HEK293 (cell line): ENCODE data around the gene CAPN12.

Source experiments
- BCL11B ChIP-seq: fragments of 450-650 bp; formaldehyde crosslinking; IDR thresholded peaks from 2 replicates; pipeline ENCODE4 v1.5.1; 2016; ENCODE audit warnings: low read depth, missing biosample characterization, missing genetic modification characterization
- CTCF ChIP-seq: fragments of 450-650 bp; formaldehyde crosslinking; IDR thresholded peaks from 2 replicates; pipeline ENCODE4 v1.5.1; 2016; ENCODE audit warnings: missing biosample characterization, missing genetic modification characterization
- GLI2 ChIP-seq: fragments of 450-650 bp; formaldehyde crosslinking; IDR thresholded peaks from 2 replicates; pipeline ENCODE4; 2017; ENCODE audit warnings: missing biosample characterization, missing genetic modification characterization, low read depth, borderline replicate concordance
- YY1 ChIP-seq: fragments of 450-650 bp; formaldehyde crosslinking; IDR thresholded peaks from 2 replicates; pipeline ENCODE4 v1.5.1; 2018; ENCODE audit warnings: missing biosample characterization, missing genetic modification characterization
- ZNF10 ChIP-seq: fragments of 450-650 bp; formaldehyde crosslinking; IDR thresholded peaks from 2 replicates; pipeline ENCODE4 v1.5.1; 2017; ENCODE audit warnings: missing biosample characterization, missing genetic modification characterization
- ZNF175 ChIP-seq: fragments of 450-650 bp; formaldehyde crosslinking; IDR thresholded peaks from 2 replicates; pipeline ENCODE4 v1.5.1; 2016; ENCODE audit warnings: missing biosample characterization, missing genetic modification characterization
- ZNF24 ChIP-seq: fragments of 450-650 bp; formaldehyde crosslinking; IDR thresholded peaks from 2 replicates; pipeline ENCODE4 v1.5.1; 2016; ENCODE audit warnings: missing biosample characterization, missing genetic modification characterization
- ZNF544 ChIP-seq: fragments of 450-650 bp; formaldehyde crosslinking; IDR thresholded peaks from 2 replicates; pipeline ENCODE4 v1.5.0; 2017; ENCODE audit warnings: missing biosample characterization, missing genetic modification characterization
- ZNF549 ChIP-seq: fragments of 450-650 bp; IDR thresholded peaks from 2 replicates; pipeline ENCODE4 v1.5.1; 2018; ENCODE audit warnings: missing biosample characterization, missing genetic modification characterization, mild to moderate bottlenecking, inconsistent platforms, moderate library complexity
- ZNF561 ChIP-seq: fragments of 450-650 bp; IDR thresholded peaks from 2 replicates; pipeline ENCODE4 v1.5.1; 2018; ENCODE audit warnings: missing biosample characterization, missing genetic modification characterization, borderline replicate concordance
- ZNF658 ChIP-seq: fragments of 450-650 bp; formaldehyde crosslinking; IDR thresholded peaks from 2 replicates; pipeline ENCODE4; 2016; ENCODE audit warnings: missing biosample characterization, missing genetic modification characterization
- ZNF76 ChIP-seq: fragments of 450-650 bp; formaldehyde crosslinking; IDR thresholded peaks from 2 replicates; pipeline ENCODE4; 2016; ENCODE audit warnings: low read depth, missing biosample characterization, missing genetic modification characterization, borderline replicate concordance
- ZSCAN30 ChIP-seq: fragments of 450-650 bp; IDR thresholded peaks from 2 replicates; pipeline ENCODE4 v1.5.1; 2018; ENCODE audit warnings: missing biosample characterization, mild to moderate bottlenecking, missing genetic modification characterization, moderate library complexity
- TF ChIP-seq, protein P1 (sequence below): fragments of 450-650 bp; formaldehyde crosslinking; IDR thresholded peaks from 2 replicates; pipeline ENCODE4 v1.5.1; 2016; ENCODE audit warnings: missing biosample characterization, missing genetic modification characterization, low read depth

DNA sequence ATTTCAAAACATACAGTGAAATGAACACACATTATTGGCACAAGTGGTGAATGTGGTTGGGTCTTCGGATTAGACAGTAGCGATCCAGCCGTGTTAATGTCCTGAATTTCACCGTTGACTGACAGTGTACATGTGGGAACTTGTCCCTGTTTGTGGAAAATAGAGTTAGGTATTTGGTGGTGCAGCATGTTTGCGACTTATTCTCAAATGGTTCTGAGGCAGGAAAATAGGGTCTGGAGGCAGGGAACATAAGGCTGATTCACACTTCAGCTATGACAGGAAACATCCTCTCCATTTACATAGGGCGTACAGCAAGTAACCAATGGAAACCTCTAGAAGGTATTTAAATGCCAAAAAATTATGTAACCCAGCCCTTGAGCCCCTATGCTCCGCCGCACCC is 48.9 kb upstream of the CAPN12 start:
- TF ChIP-seq ZNF544 (tag by site-specific recombination), result no peak
- TF ChIP-seq ZNF658 (tag by site-specific recombination), result no peak
- TF ChIP-seq CTCF (tag by site-specific recombination), result no peak
- no peak for TF ChIP-seq ZNF10
- TF ChIP-seq ZNF76 (tag by site-specific recombination), result no peak
- no peak for TF ChIP-seq ZNF24 (tag by site-specific recombination)
- TF ChIP-seq ZNF549 (tag by site-specific recombination), result no peak
- no peak for TF ChIP-seq ZSCAN30 (tag by site-specific recombination)
- no peak for TF ChIP-seq BCL11B (tag by site-specific recombination)
- no peak for TF ChIP-seq YY1
- TF ChIP-seq ZNF561 (tag by site-specific recombination), result no peak
- no peak for TF ChIP-seq GLI2
- TF ChIP-seq ZNF175, result no peak
- TF ChIP-seq, protein P1, sequence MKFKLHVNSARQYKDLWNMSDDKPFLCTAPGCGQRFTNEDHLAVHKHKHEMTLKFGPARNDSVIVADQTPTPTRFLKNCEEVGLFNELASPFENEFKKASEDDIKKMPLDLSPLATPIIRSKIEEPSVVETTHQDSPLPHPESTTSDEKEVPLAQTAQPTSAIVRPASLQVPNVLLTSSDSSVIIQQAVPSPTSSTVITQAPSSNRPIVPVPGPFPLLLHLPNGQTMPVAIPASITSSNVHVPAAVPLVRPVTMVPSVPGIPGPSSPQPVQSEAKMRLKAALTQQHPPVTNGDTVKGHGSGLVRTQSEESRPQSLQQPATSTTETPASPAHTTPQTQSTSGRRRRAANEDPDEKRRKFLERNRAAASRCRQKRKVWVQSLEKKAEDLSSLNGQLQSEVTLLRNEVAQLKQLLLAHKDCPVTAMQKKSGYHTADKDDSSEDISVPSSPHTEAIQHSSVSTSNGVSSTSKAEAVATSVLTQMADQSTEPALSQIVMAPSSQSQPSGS (tag by site-specific recombination), result no peak
